Naive thymus-derived CD4-positive, alpha-beta T cell (primary cell): Measurements from ENCODE around the gene PSMB10. TPM values are rescaled to one million over a fixed set of nuclear protein-coding genes. Genes with fewer than 3 reads are reported as not detected.
"Not testable (repeated sequence)": the region's sequence is repeated elsewhere in the genome, so short reads cannot be mapped to it uniquely, and the experiment has no call there.

ENCODE experiments used
- ATAC-seq: fragments of 150-1000 bp; cut with Tn5 transposase; 2 replicates; pipeline ENCODE4 v1.10.0; 2021; ENCODE audit warnings: mild to moderate bottlenecking, moderate library complexity
- CTCF ChIA-PET: fragments of 350-600 bp; sonication (Branson Sonifier 250); formaldehyde crosslinking; loops from one replicate; lab custom pipeline; 2021; ENCODE audit warnings: antibody characterized with exemption; lab: Charles Lee
- POLR2A ChIA-PET: fragments of 350-600 bp; sonication (Branson Sonifier 250); formaldehyde crosslinking; loops from one replicate; lab custom pipeline; 2021; ENCODE audit warnings: antibody characterized with exemption, inconsistent platforms; lab: Charles Lee
- DNase-seq, 9 donors: peaks; one replicate each; pipeline versions ENCODE4 v3.0.0 to v3.0.0-alpha.2; 2020 to 2022; ENCODE audit warnings: mixed read lengths in 1 of 9
- H3K27ac ChIP-seq: one replicate; pipeline ENCODE4 v1.7.0; 2013; ENCODE audit warnings: mild to moderate bottlenecking, low read depth, low read length, moderate library complexity
- H3K27me3 ChIP-seq, 2 donors: one replicate each; pipeline ENCODE4 v1.7.0; 2013; ENCODE audit warnings: low read length in 2 of 2, mild to moderate bottlenecking in 2 of 2, moderate library complexity in 2 of 2; ENCODE audit not compliant: control insufficient read depth in 2 of 2, insufficient read depth in 2 of 2
- H3K36me3 ChIP-seq, 3 experiments: 1 replicate in 2 of 3; 2 replicates in 1 of 3; pipeline ENCODE4 v1.7.0; 2013; ENCODE audit warnings: low read length in 3 of 3, mild to moderate bottlenecking in 3 of 3, moderate library complexity in 1 of 3; ENCODE audit not compliant: insufficient read depth in 3 of 3, control insufficient read depth in 2 of 3
- H3K4me1 ChIP-seq, 2 donors: one replicate each; pipeline ENCODE4 v1.7.0; 2013; ENCODE audit warnings: low read length in 2 of 2, mild to moderate bottlenecking in 2 of 2, moderate library complexity in 1 of 2; ENCODE audit not compliant: control insufficient read depth in 2 of 2, insufficient read depth in 2 of 2
- H3K4me3 ChIP-seq: 2 replicates; pipeline ENCODE4 v1.7.0; 2013; ENCODE audit warnings: mild to moderate bottlenecking, low read length
- H3K9me3 ChIP-seq, 3 experiments: 1 replicate in 2 of 3; 2 replicates in 1 of 3; pipeline ENCODE4 v1.7.0; 2013; ENCODE audit warnings: low read length in 3 of 3; ENCODE audit not compliant: control insufficient read depth in 2 of 3
- H3K27ac Mint-ChIP-seq, 9 donors: one replicate each; pipeline ENCODE4 v1.8.0; 2020 to 2022; ENCODE audit warnings: mixed read lengths in 9 of 9, mild to moderate bottlenecking in 8 of 9, moderate library complexity in 5 of 9, inconsistent platforms in 2 of 9
- H3K27me3 Mint-ChIP-seq, 5 donors: one replicate each; pipeline ENCODE4 v1.8.0; 2021 to 2022; ENCODE audit warnings: mixed read lengths in 5 of 5, mild to moderate bottlenecking in 1 of 5
- H3K36me3 Mint-ChIP-seq, 5 donors: one replicate each; pipeline ENCODE4 v1.8.0; 2020 to 2022; ENCODE audit warnings: mixed read lengths in 5 of 5, mild to moderate bottlenecking in 3 of 5, inconsistent platforms in 1 of 5
- H3K4me1 Mint-ChIP-seq, 7 donors: one replicate each; pipeline ENCODE4 v1.8.0; 2020 to 2022; ENCODE audit warnings: mixed read lengths in 7 of 7, mild to moderate bottlenecking in 3 of 7, inconsistent platforms in 1 of 7
- H3K4me3 Mint-ChIP-seq, 10 donors: one replicate each; pipeline ENCODE4 v1.8.0; 2020 to 2022; ENCODE audit warnings: mild to moderate bottlenecking in 10 of 10, mixed read lengths in 10 of 10, moderate library complexity in 6 of 10, inconsistent platforms in 2 of 10
- H3K9me3 Mint-ChIP-seq, 11 donors: one replicate each; pipeline ENCODE4 v1.8.0; 2020 to 2022; ENCODE audit warnings: mixed read lengths in 11 of 11, mild to moderate bottlenecking in 4 of 11, inconsistent platforms in 1 of 11, moderate library complexity in 1 of 11
- intact Hi-C, 2 donors: fragments of 100-400 bp; cut with micrococcal nuclease; formaldehyde crosslinking; loops; one replicate each; pipeline ENCODE4 v1.15.1; 2023
- polyA plus RNA-seq, 2 donors: library from polyadenylated mRNA; unstranded; fragments of 300-500 nt; fragmentation: Illumina TruSeq; gene quantifications; one replicate each; pipeline ENCODE4 v1.2.3, GENCODE V29; 2021
- total RNA-seq, 6 experiments: library from RNA in 5 of 6; stranded (reverse) in 5 of 6; gene quantifications; 1 replicate in 5 of 6; 2 replicates in 1 of 6; pipeline ENCODE4 v1.2.3 and lab custom pipeline; 2021 to 2026

Gene PSMB10
- total and polyA plus RNA-seq, 7 experiments from 2014 or later = 101 to 542 (median 144) TPM

- DNase-seq (no peak), ATAC-seq (no peak)
- H3K9me3 ChIP-seq = no peaks in the 10 kb centered on the region
- no peak overlapping the region for H3K4me3 ChIP-seq
- H3K27ac Mint-ChIP-seq = peak overlapping the region in 6 of 9 donors; percentile 28 to 81 (median 70)
- ChIA-PET CTCF (no interaction called here), POLR2A (interaction anchor here (0.7 kb wide), 1 partner anchor 180 kb away, joined by 3 read pairs; no protein-coding TSS in a partner anchor)
- no peaks in the 10 kb centered on the region for H3K27me3 Mint-ChIP-seq
- H3K9me3 Mint-ChIP-seq = no peaks in the 10 kb centered on the region
- peaks cover 0 to 22% (median 0%) of the 10 kb centered on the region in 5 donors for H3K36me3 Mint-ChIP-seq
- no peaks in the 10 kb centered on the region for H3K4me1 ChIP-seq
- H3K4me1 Mint-ChIP-seq = peaks cover 23 to 49% (median 39%) of the 10 kb centered on the region in 7 donors
- H3K27me3 ChIP-seq = no peaks in the 10 kb centered on the region
- peak overlapping the region in 1 of 10 donors; percentile 27 for H3K4me3 Mint-ChIP-seq
- intact Hi-C loops = no loop called here
- peaks cover 0 to 50% (median 0%) of the 10 kb centered on the region in 3 experiments for H3K36me3 ChIP-seq
- no peak overlapping the region for H3K27ac ChIP-seq
These were observed 19.4 kb downstream of the PSMB10 start for GRCh38 chr16:67917140-67917851.

- Mint-ChIP-seq H3K9me3 (no peaks in the 10 kb centered on the region), H3K36me3 (peaks cover 0 to 25% (median 0%) of the 10 kb centered on the region in 5 donors), H3K27me3 (no peaks in the 10 kb centered on the region), H3K4me3 (no peak overlapping the region), H3K27ac (peak overlapping the region in 3 of 9 donors; percentile 45 to 72 (median 64)), H3K4me1 (peaks cover 23 to 40% (median 32%) of the 10 kb centered on the region in 7 donors)
- ChIA-PET POLR2A (interaction anchor here (0.7 to 1.0 kb wide), 2 partner anchors 9 to 199 kb away, joined by 3 read pairs; no protein-coding TSS in a partner anchor), CTCF (interaction anchor here (0.9 kb wide), 1 partner anchor 99 kb away, joined by 3 read pairs; no protein-coding TSS in a partner anchor)
- H3K4me1 ChIP-seq = no peaks in the 10 kb centered on the region
- H3K9me3 ChIP-seq = no peaks in the 10 kb centered on the region
- no peak overlapping the region for H3K27ac ChIP-seq
- H3K27me3 ChIP-seq = no peaks in the 10 kb centered on the region
- no peak for ATAC-seq
- no peak overlapping the region for H3K4me3 ChIP-seq
- peaks cover 0 to 58% (median 0%) of the 10 kb centered on the region in 3 experiments for H3K36me3 ChIP-seq
- DNase-seq = no peak
- intact Hi-C loops = no loop called here
These were observed 20.6 kb downstream of the PSMB10 start for GRCh38 chr16:67915831-67916723.

- H3K9me3 Mint-ChIP-seq, H3K27me3 ChIP-seq, H3K4me3 Mint-ChIP-seq, H3K4me1 ChIP-seq, POLR2A ChIA-PET, H3K27ac ChIP-seq, DNase-seq, H3K27me3 Mint-ChIP-seq, intact Hi-C loops, H3K4me3 ChIP-seq, ATAC-seq, H3K9me3 ChIP-seq: not testable (repeated sequence)
- CTCF ChIA-PET = interaction anchor here (0.7 kb wide), 1 partner anchor 12 kb away, joined by 3 read pairs; no protein-coding TSS in a partner anchor
- peak overlapping the region in 1 of 9 donors; percentile 72 for H3K27ac Mint-ChIP-seq
- H3K36me3 ChIP-seq = peaks cover 0 to 61% (median 0%) of the 10 kb centered on the region in 3 experiments
- H3K4me1 Mint-ChIP-seq = peaks cover 22 to 41% (median 32%) of the 10 kb centered on the region in 7 donors
- H3K36me3 Mint-ChIP-seq = peaks cover 0 to 27% (median 0%) of the 10 kb centered on the region in 5 donors
These were observed 21.2 kb downstream of the PSMB10 start for GRCh38 chr16:67915496-67915769.

- no peak for DNase-seq
- ATAC-seq = no peak
- Histone ChIP-seq H3K27ac (no peak overlapping the region), H3K4me3 (no peak overlapping the region), H3K27me3 (no peaks in the 10 kb centered on the region), H3K4me1 (no peaks in the 10 kb centered on the region), H3K9me3 (no peaks in the 10 kb centered on the region), H3K36me3 (peaks cover 0 to 63% (median 1%) of the 10 kb centered on the region in 3 experiments)
- CTCF ChIA-PET = interaction anchor here (0.7 kb wide), 2 partner anchors 13 to 99 kb away, joined by 3 to 7 read pairs; no protein-coding TSS in a partner anchor
- Mint-ChIP-seq H3K27me3 (no peaks in the 10 kb centered on the region), H3K36me3 (peaks cover 0 to 27% (median 0%) of the 10 kb centered on the region in 5 donors), H3K9me3 (no peaks in the 10 kb centered on the region), H3K4me3 (no peak overlapping the region), H3K27ac (peak overlapping the region in 4 of 9 donors; percentile 18 to 57 (median 52)), H3K4me1 (peaks cover 21 to 44% (median 35%) of the 10 kb centered on the region in 7 donors)
- intact Hi-C loops = no loop called here
- POLR2A ChIA-PET = no interaction called here
These were observed 21.7 kb downstream of the PSMB10 start for GRCh38 chr16:67914758-67915495.

GRCh38 chr16:67910158-67910557 lies 26.5 kb downstream of the PSMB10 start:
- H3K27ac Mint-ChIP-seq = peak overlapping the region in 1 of 9 donors; percentile 56
- no peak for DNase-seq
- CTCF ChIA-PET = interaction anchor here (0.7 kb wide), 1 partner anchor 898 kb away, joined by 3 read pairs; no protein-coding TSS in a partner anchor

More at GRCh38 chr16:67910158-67910557, 26.5 kb downstream of the PSMB10 start:
- Histone ChIP-seq H3K4me3 (no peak overlapping the region), H3K27me3 (no peaks in the 10 kb centered on the region), H3K36me3 (peaks cover 0 to 42% (median 10%) of the 10 kb centered on the region in 3 experiments), H3K9me3 (no peaks in the 10 kb centered on the region), H3K27ac (no peak overlapping the region), H3K4me1 (no peaks in the 10 kb centered on the region)
- peaks cover 6 to 25% (median 20%) of the 10 kb centered on the region in 7 donors for H3K4me1 Mint-ChIP-seq
- H3K36me3 Mint-ChIP-seq = peaks cover 0 to 33% (median 5%) of the 10 kb centered on the region in 5 donors
- POLR2A ChIA-PET = no interaction called here
- peak overlapping the region in 2 of 10 donors; percentile 21 to 30 for H3K4me3 Mint-ChIP-seq
- ATAC-seq = peak; percentile 52
- no peaks in the 10 kb centered on the region for H3K9me3 Mint-ChIP-seq
- intact Hi-C loops = no loop called here
- H3K27me3 Mint-ChIP-seq = no peaks in the 10 kb centered on the region
